ENCODE data around the gene ITPRIP.

Gene ITPRIP

DNA sequence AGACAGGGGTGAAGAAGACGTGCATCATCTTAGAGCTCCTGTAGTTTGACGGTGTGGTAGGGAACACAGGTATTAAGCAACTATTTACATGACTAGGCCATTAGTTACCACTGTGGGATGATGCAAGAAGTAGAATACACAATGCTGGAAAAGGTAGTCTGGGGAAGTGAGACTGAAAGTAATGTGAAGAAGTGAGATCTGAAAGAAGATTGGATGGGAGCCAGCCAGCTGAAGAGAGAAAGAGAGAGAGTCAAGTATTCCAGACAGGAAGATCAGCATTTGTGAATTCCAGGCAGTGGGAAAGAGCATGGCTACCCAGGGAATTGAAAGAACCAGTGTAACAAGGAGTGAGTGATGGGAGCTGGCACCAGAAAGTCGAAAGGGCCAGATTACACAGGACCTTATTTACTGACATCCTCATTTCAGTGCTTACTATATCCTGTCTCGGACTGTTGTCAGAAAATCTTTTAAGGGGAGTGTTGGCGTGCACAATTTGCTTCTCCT, 11.4 kb upstream of the ITPRIP start:
- Histone ChIP-seq H2AFZ (ENCODE audit: low read depth, low read length) (no peak overlapping the region), H3K9ac (ENCODE audit: low read depth, low read length) (no peak overlapping the region), H3K36me3 (ENCODE audit: insufficient read depth, low read length) (no peaks in the 10 kb centered on the region), H3K4me3 (ENCODE audit: low read depth in 1 of 2, low read length in 2 of 2) (no peak overlapping the region), H3K27ac (ENCODE audit: low read length) (no peak overlapping the region), H3K27me3 (ENCODE audit: insufficient read depth, low read length, poor library complexity) (peaks cover 30% of the 10 kb centered on the region), H4K20me1 (ENCODE audit: insufficient read depth, low read length) (no peaks in the 10 kb centered on the region), H3K79me2 (ENCODE audit: insufficient read depth, low read length) (no peaks in the 10 kb centered on the region), H3K4me1 (ENCODE audit: insufficient read depth, low read length) (peaks cover 27% of the 10 kb centered on the region), H3K9me3 (ENCODE audit: insufficient read depth, low read length, severe bottlenecking) (no peaks in the 10 kb centered on the region), H3K4me2 (ENCODE audit: insufficient read depth, low read length) (no peak overlapping the region)
- ATAC-seq (ENCODE audit: insufficient read depth, low read depth) = no peak
- no peak for TF ChIP-seq EZH2 (IDR thresholded peaks at IDR 0.05; ENCODE audit: borderline replicate concordance, low read depth, low read length, severe bottlenecking)
- TF ChIP-seq CTCF (IDR thresholded peaks at IDR 0.05; ENCODE audit: borderline replicate concordance, extremely low read depth, low read length, poor library complexity, severe bottlenecking) = no peak
- DNase-seq = no peak

DNA sequence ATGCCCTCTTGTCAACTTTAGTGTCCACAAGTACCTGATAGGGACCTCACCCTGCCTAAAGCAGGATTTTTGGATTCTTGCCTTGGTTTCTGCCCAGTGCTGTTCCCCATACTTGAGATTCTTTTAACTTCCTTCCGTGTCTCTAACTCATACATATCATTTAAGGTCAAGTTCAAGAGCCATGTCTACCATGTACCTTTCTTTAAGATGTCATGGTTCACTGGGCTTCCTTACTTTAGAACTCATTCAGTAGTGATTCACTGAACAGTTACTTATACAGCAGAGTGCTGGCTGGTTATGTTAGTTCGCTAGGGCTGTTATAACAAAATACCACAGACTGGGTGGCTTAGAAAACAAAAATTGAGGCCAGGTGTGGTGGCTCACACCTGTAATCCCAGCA, 10.3 kb upstream of the ITPRIP start:
- H3K4me3 ChIP-seq (ENCODE audit: low read depth in 1 of 2, low read length in 2 of 2) = no peak overlapping the region

GRCh38 chr10:104347295-104348045, 9.2 kb upstream of the ITPRIP start:
- Histone ChIP-seq H4K20me1 (ENCODE audit: insufficient read depth, low read length) (no peaks in the 10 kb centered on the region), H3K9me3 (ENCODE audit: insufficient read depth, low read length, severe bottlenecking) (no peaks in the 10 kb centered on the region), H3K4me3 (ENCODE audit: low read depth in 1 of 2, low read length in 2 of 2) (no peak overlapping the region), H2AFZ (ENCODE audit: low read depth, low read length) (no peak overlapping the region), H3K4me1 (ENCODE audit: insufficient read depth, low read length) (peaks cover 10% of the 10 kb centered on the region; the same call in 1 of the 2 replicates), H3K36me3 (ENCODE audit: insufficient read depth, low read length) (no peaks in the 10 kb centered on the region), H3K4me2 (ENCODE audit: insufficient read depth, low read length) (no peak overlapping the region), H3K9ac (ENCODE audit: low read depth, low read length) (no peak overlapping the region), H3K27me3 (ENCODE audit: insufficient read depth, low read length, poor library complexity) (peaks cover 16% of the 10 kb centered on the region), H3K27ac (ENCODE audit: low read length) (no peak overlapping the region), H3K79me2 (ENCODE audit: insufficient read depth, low read length) (no peaks in the 10 kb centered on the region)
- DNase-seq = no peak
- TF ChIP-seq EZH2 (IDR thresholded peaks at IDR 0.05; ENCODE audit: borderline replicate concordance, low read depth, low read length, severe bottlenecking) = no peak
- no peak for TF ChIP-seq CTCF (IDR thresholded peaks at IDR 0.05; ENCODE audit: borderline replicate concordance, extremely low read depth, low read length, poor library complexity, severe bottlenecking)
- no peak for ATAC-seq (ENCODE audit: insufficient read depth, low read depth)

More for the DNA sequence above, 10.3 kb upstream of the ITPRIP start:
- Histone ChIP-seq H2AFZ (ENCODE audit: low read depth, low read length) (no peak overlapping the region), H3K4me2 (ENCODE audit: insufficient read depth, low read length) (no peak overlapping the region), H3K36me3 (ENCODE audit: insufficient read depth, low read length) (no peaks in the 10 kb centered on the region), H3K27me3 (ENCODE audit: insufficient read depth, low read length, poor library complexity) (peaks cover 19% of the 10 kb centered on the region), H4K20me1 (ENCODE audit: insufficient read depth, low read length) (no peaks in the 10 kb centered on the region), H3K9ac (ENCODE audit: low read depth, low read length) (no peak overlapping the region), H3K79me2 (ENCODE audit: insufficient read depth, low read length) (no peaks in the 10 kb centered on the region), H3K4me1 (ENCODE audit: insufficient read depth, low read length) (peaks cover 18% of the 10 kb centered on the region), H3K27ac (ENCODE audit: low read length) (no peak overlapping the region), H3K9me3 (ENCODE audit: insufficient read depth, low read length, severe bottlenecking) (no peaks in the 10 kb centered on the region)
- no peak for TF ChIP-seq EZH2 (IDR thresholded peaks at IDR 0.05; ENCODE audit: borderline replicate concordance, low read depth, low read length, severe bottlenecking)
- no peak for TF ChIP-seq CTCF (IDR thresholded peaks at IDR 0.05; ENCODE audit: borderline replicate concordance, extremely low read depth, low read length, poor library complexity, severe bottlenecking)
- ATAC-seq (ENCODE audit: insufficient read depth, low read depth) (no peak), DNase-seq (no peak)

Measured in DND-41 (cell line).